Measurements from ENCODE around the gene CLEC14A.

Gene CLEC14A

DNA sequence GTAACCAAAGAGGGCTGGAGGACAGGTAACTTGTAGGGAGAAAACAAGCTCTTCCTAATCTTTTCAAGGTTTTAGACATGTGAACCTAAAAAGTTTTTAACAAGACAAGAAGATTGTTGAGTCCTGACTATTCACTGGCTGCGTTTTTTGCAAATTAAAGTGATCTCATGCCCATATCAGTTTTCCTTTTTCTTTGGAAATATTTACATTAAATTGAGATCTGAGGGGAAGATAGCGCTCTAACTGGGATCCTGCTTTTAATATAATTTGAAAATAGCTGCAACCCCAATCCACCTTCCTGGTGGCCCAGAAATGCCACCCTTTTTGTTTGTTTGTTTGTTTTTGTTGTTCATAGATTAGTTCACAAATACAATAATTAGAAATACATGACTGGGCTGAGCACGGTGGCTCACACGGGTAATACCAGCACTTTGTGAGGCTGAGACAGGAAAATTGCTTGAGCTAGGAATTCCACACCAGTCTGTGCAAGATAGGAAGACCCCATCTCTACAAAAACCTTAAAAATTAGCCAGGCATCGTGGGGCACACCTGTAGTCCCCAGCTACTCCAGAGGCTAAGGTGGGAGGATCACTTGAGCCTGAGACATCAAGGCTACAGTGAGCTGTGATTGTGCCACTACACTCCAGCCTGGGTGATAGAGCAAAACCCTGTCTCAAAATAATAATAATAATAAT lies 50.6 kb downstream of the CLEC14A start:
- DNase-seq, result no peak

- DNase-seq, result no peak
These were observed 51.2 kb downstream of the CLEC14A start for GRCh38 chr14:38204719-38205115.

Measured in right forelimb (tissue), 1 donor.